SK-N-SH (cell line): ENCODE data around the gene CD46. TPM values are rescaled to one million over a fixed set of nuclear protein-coding genes. Genes with fewer than 3 reads are reported as not detected.

Experiments used
- CTCF ChIA-PET: fragments of 300-600, 350-600 bp; formaldehyde crosslinking; extraction: SDS; loops from one replicate; lab custom pipeline; 2021; lab: Yijun Ruan, JAX
- POLR2A ChIA-PET: fragments of 350-600 bp; sonication (Branson Sonifier 250); formaldehyde crosslinking; extraction: SDS; loops from one replicate; lab custom pipeline; 2020; ENCODE audit warnings: antibody characterized with exemption, inconsistent platforms; lab: Yijun Ruan, JAX
- DNase-seq: peaks from one replicate; pipeline ENCODE4 v3.0.0; 2012
- H2AFZ ChIP-seq: fragments of 200-600 bp; sonication (generic); 2 replicates; pipeline ENCODE4 v1.8.1; 2016; ENCODE audit warnings: antibody characterized with exemption, mild to moderate bottlenecking, low read depth
- H3F3A ChIP-seq: fragments of 200-600 bp; sonication (generic); replicated peaks from 2 replicates; pipeline ENCODE3; 2016; ENCODE audit warnings: antibody characterized with exemption, mild to moderate bottlenecking; ENCODE audit not compliant: insufficient read depth
- H3K27ac ChIP-seq, 2 experiments: fragments of 200-500 bp in 1 of 2; fragments of 200-600 bp in 1 of 2; sonication (Bioruptor generic) in 1 of 2; sonication (generic), shearing (Covaris generic) in 1 of 2; 2 replicates each; pipeline versions ENCODE4 v1.5.1 to v1.6.1; 2014 to 2016; ENCODE audit warnings: low read depth in 2 of 2, inconsistent platforms in 1 of 2, low read length in 1 of 2, mild to moderate bottlenecking in 1 of 2, mixed read lengths in 1 of 2
- H3K27me3 ChIP-seq: fragments of 200-600 bp; sonication (generic), shearing (Covaris generic); 2 replicates; pipeline ENCODE4 v1.6.1; 2016; ENCODE audit warnings: mixed run types; ENCODE audit not compliant: insufficient read depth
- H3K36me3 ChIP-seq, 2 experiments: fragments of 200-500 bp in 1 of 2; fragments of 200-600 bp in 1 of 2; sonication (Bioruptor generic) in 1 of 2; sonication (generic) in 1 of 2; replicated peaks in 1 of 2; 2 replicates each; pipeline versions ENCODE3 to v1.5.1; 2014 to 2016; ENCODE audit warnings: low read length in 1 of 2, mild to moderate bottlenecking in 1 of 2; ENCODE audit not compliant: insufficient read depth in 2 of 2, control insufficient read depth in 1 of 2
- H3K4me1 ChIP-seq, 2 experiments: fragments of 200-500 bp in 1 of 2; fragments of 200-600 bp in 1 of 2; sonication (Bioruptor generic) in 1 of 2; sonication (generic), shearing (Covaris generic) in 1 of 2; 2 replicates each; pipeline versions ENCODE4 v1.5.1 to v1.6.1; 2014 to 2016; ENCODE audit warnings: low read depth in 1 of 2, low read length in 1 of 2, mixed run types in 1 of 2; ENCODE audit not compliant: insufficient read depth in 2 of 2, control insufficient read depth in 1 of 2
- H3K4me2 ChIP-seq: fragments of 200-600 bp; sonication (generic), shearing (Covaris generic); 2 replicates; pipeline ENCODE4 v1.6.1; 2017; ENCODE audit warnings: mixed run types
- H3K4me3 ChIP-seq, 2 experiments: fragments of 200-500 bp in 1 of 2; fragments of 200-600 bp in 1 of 2; sonication (Bioruptor generic) in 1 of 2; sonication (generic), shearing (Covaris generic) in 1 of 2; 2 replicates each; pipeline versions ENCODE4 v1.5.1 to v1.8.1; 2014 to 2016; ENCODE audit warnings: low read depth in 2 of 2, inconsistent platforms in 1 of 2, low read length in 1 of 2, mild to moderate bottlenecking in 1 of 2, mixed read lengths in 1 of 2, moderate library complexity in 1 of 2
- H3K79me2 ChIP-seq: fragments of 200-600 bp; sonication (generic); 2 replicates; pipeline ENCODE4 v1.8.1; 2017; ENCODE audit warnings: mild to moderate bottlenecking; ENCODE audit not compliant: insufficient read depth
- H3K9ac ChIP-seq: fragments of 200-600 bp; sonication (generic); 2 replicates; pipeline ENCODE4 v1.6.1; 2017; ENCODE audit warnings: mixed run types
- H3K9me2 ChIP-seq: fragments of 200-600 bp; sonication (generic); 2 replicates; pipeline ENCODE4 v1.6.1; 2017; ENCODE audit warnings: mixed run types
- H3K9me3 ChIP-seq: fragments of 200-600 bp; sonication (generic); 2 replicates; pipeline ENCODE4 v1.6.1; 2017; ENCODE audit warnings: mixed run types, mild to moderate bottlenecking, moderate library complexity
- H4K20me1 ChIP-seq: fragments of 200-600 bp; sonication (generic); 2 replicates; pipeline ENCODE4 v1.6.1; 2017; ENCODE audit warnings: mild to moderate bottlenecking, mixed run types; ENCODE audit not compliant: insufficient read depth
- EZH2phosphoT487 ChIP-seq: fragments of 200-600 bp; sonication (generic); IDR thresholded peaks from 2 replicates; pipeline ENCODE4 v1.6.1; 2017; ENCODE audit warnings: low read depth, mixed run types, mild to moderate bottlenecking, antibody characterized with exemption, moderate library complexity, borderline replicate concordance
- FOXJ3 ChIP-seq: sonication (generic); formaldehyde crosslinking; IDR thresholded peaks from 2 replicates; pipeline ENCODE4 v1.5.1; 2020; ENCODE audit warnings: mild to moderate bottlenecking, missing genetic modification reagents
- MXI1 ChIP-seq: IDR thresholded peaks from 2 replicates; pipeline ENCODE4 v1.6.1; 2012; ENCODE audit warnings: mild to moderate bottlenecking, low read depth, low read length, improper control_type of control experiment
- NFIC ChIP-seq: IDR thresholded peaks from 2 replicates; pipeline ENCODE4 v1.4.0; 2012; ENCODE audit warnings: borderline replicate concordance
- RFX5 ChIP-seq: IDR thresholded peaks from 2 replicates; pipeline ENCODE4 v1.6.1; 2012; ENCODE audit warnings: mild to moderate bottlenecking, improper control_type of control experiment, low read length
- SIN3A ChIP-seq: IDR thresholded peaks from 2 replicates; pipeline ENCODE4 v1.6.1; 2012; ENCODE audit warnings: low read depth, mild to moderate bottlenecking, low read length, moderate library complexity, borderline replicate concordance
- SMC3 ChIP-seq: IDR thresholded peaks from 2 replicates; pipeline ENCODE4 v1.6.1; 2012; ENCODE audit warnings: low read depth, low read length, improper control_type of control experiment
- WGBS: methylation state at CpG from one replicate; pipeline ENCODE4 v1.1.6; 2017; ENCODE audit warnings: low lambda C conversion rate; 5-methylcytosine and 5-hydroxymethylcytosine counted together
- polyA plus RNA-seq, 3 experiments: library from polyadenylated mRNA; depleted of rRNA; stranded (reverse); fragments of >200 nt; gene quantifications; 2 replicates each; pipeline ENCODE4 v1.2.3, GENCODE V29; 2012
- TF ChIP-seq, protein P1 (sequence below): IDR thresholded peaks from 2 replicates; pipeline ENCODE4 v1.4.0; 2012; ENCODE audit warnings: low read depth, borderline replicate concordance
- TF ChIP-seq, protein P2 (sequence below): IDR thresholded peaks from 2 replicates; pipeline ENCODE4; 2012
- TF ChIP-seq, protein P3 (sequence below): IDR thresholded peaks from 2 replicates; pipeline ENCODE4 v1.4.0; 2012; ENCODE audit warnings: low read depth
- TF ChIP-seq, protein P4 (sequence below): fragments of 200-600 bp; sonication (generic); IDR thresholded peaks from 2 replicates; pipeline ENCODE4 v1.6.1; 2017; ENCODE audit warnings: antibody characterized with exemption, mild to moderate bottlenecking, moderate library complexity

CD46 gene
- polyA plus RNA-seq, 1 of the 3 experiments (the other 2 are of a cell fraction): 56.0 TPM

- no peak overlapping the region for H3K4me3 ChIP-seq
- H4K20me1 ChIP-seq: no peaks in the 10 kb centered on the region
- no peak overlapping the region for H2AFZ ChIP-seq
- H3F3A ChIP-seq: no peaks in the 10 kb centered on the region
- DNase-seq: no peak
- peaks cover 0 to 5% of the 10 kb centered on the region in 2 experiments for H3K36me3 ChIP-seq
- H3K9me2 ChIP-seq: no peaks in the 10 kb centered on the region
- TF ChIP-seq NFIC (no peak), FOXJ3 (CRISPR knock-in tag) (no peak), EZH2phosphoT487 (no peak), RFX5 (no peak), SIN3A (no peak), MXI1 (no peak), SMC3 (no peak)
- TF ChIP-seq, protein P1, sequence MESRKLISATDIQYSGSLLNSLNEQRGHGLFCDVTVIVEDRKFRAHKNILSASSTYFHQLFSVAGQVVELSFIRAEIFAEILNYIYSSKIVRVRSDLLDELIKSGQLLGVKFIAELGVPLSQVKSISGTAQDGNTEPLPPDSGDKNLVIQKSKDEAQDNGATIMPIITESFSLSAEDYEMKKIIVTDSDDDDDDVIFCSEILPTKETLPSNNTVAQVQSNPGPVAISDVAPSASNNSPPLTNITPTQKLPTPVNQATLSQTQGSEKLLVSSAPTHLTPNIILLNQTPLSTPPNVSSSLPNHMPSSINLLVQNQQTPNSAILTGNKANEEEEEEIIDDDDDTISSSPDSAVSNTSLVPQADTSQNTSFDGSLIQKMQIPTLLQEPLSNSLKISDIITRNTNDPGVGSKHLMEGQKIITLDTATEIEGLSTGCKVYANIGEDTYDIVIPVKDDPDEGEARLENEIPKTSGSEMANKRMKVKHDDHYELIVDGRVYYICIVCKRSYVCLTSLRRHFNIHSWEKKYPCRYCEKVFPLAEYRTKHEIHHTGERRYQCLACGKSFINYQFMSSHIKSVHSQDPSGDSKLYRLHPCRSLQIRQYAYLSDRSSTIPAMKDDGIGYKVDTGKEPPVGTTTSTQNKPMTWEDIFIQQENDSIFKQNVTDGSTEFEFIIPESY: no peak
- TF ChIP-seq, protein P2, sequence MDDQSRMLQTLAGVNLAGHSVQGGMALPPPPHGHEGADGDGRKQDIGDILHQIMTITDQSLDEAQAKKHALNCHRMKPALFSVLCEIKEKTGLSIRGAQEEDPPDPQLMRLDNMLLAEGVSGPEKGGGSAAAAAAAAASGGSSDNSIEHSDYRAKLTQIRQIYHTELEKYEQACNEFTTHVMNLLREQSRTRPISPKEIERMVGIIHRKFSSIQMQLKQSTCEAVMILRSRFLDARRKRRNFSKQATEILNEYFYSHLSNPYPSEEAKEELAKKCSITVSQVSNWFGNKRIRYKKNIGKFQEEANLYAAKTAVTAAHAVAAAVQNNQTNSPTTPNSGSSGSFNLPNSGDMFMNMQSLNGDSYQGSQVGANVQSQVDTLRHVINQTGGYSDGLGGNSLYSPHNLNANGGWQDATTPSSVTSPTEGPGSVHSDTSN: no peak
- TF ChIP-seq, protein P3, sequence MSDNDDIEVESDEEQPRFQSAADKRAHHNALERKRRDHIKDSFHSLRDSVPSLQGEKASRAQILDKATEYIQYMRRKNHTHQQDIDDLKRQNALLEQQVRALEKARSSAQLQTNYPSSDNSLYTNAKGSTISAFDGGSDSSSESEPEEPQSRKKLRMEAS: no peak
- no peaks in the 10 kb centered on the region for H3K27me3 ChIP-seq
- H3K4me2 ChIP-seq: no peak overlapping the region
- H3K27ac ChIP-seq: no peak overlapping the region
- no peak overlapping the region for H3K9ac ChIP-seq
- H3K9me3 ChIP-seq: no peaks in the 10 kb centered on the region
- no peaks in the 10 kb centered on the region; the same call in 1 of the 2 replicates for H3K79me2 ChIP-seq
- whole genome bisulfite sequencing: 82% methylated on average over 19 of the region's 19 CpGs
- CTCF ChIA-PET: interaction anchor here (0.5 to 2.8 kb wide), 12 partner anchors 12 to 214 kb away, joined by 3 to 14 read pairs (median 4); no protein-coding TSS in a partner anchor
- POLR2A ChIA-PET: no interaction called here
- H3K4me1 ChIP-seq: peaks cover 0 to 5% of the 10 kb centered on the region in 2 experiments; a peak in 1 of 4 replicates
These were observed 71.7 kb downstream of the CD46 start for GRCh38 chr1:207823531-207823879.

DNA sequence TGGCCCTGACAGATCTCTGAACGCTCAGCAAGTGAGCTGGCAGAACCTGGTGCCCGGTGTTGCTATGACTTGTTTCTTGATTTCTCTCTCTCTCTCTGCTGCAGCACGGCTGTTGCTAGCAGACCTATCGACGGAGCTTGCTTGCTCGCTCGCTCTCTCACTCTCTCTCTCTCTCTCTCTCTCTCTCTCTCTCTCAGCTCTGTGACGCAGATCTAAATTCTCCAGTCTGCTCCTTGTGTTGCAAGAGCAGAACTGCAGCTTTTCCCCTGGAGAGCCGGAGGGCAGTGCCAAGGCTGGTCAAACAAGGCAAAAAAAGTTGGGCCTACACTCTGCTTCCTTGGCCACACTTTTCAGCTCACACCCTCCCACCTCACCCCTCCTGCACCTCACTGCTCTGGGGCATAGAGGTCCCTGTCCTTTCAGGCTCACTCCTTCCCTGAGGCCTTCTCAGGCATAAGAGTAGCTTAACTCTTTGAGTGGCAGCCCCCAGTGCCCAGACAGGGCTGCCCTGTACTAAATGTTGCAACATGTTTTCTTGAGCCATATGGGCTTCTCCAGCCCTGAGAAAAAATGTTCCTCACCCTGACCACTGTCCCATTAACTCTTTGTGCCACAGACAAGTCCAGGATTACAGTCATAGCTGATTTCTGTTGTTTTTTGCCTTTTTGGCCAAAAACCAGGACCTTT is 72.2 kb downstream of the CD46 start:
- TF ChIP-seq, protein P4, sequence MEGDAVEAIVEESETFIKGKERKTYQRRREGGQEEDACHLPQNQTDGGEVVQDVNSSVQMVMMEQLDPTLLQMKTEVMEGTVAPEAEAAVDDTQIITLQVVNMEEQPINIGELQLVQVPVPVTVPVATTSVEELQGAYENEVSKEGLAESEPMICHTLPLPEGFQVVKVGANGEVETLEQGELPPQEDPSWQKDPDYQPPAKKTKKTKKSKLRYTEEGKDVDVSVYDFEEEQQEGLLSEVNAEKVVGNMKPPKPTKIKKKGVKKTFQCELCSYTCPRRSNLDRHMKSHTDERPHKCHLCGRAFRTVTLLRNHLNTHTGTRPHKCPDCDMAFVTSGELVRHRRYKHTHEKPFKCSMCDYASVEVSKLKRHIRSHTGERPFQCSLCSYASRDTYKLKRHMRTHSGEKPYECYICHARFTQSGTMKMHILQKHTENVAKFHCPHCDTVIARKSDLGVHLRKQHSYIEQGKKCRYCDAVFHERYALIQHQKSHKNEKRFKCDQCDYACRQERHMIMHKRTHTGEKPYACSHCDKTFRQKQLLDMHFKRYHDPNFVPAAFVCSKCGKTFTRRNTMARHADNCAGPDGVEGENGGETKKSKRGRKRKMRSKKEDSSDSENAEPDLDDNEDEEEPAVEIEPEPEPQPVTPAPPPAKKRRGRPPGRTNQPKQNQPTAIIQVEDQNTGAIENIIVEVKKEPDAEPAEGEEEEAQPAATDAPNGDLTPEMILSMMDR: peak; percentile 57
- TF ChIP-seq NFIC: no peak
- TF ChIP-seq SIN3A: 0 out of 2 replicates have a peak, but pooled peaks have one; percentile 44
- H3K4me1 ChIP-seq: peaks cover 0 to 5% of the 10 kb centered on the region in 2 experiments; a peak in 2 of 4 replicates
- H3K27me3 ChIP-seq: no peaks in the 10 kb centered on the region
- no peaks in the 10 kb centered on the region; the same call in 1 of the 2 replicates for H3K79me2 ChIP-seq
- no peaks in the 10 kb centered on the region for H3K9me3 ChIP-seq
- peaks cover 0 to 5% of the 10 kb centered on the region in 2 experiments for H3K36me3 ChIP-seq
- POLR2A ChIA-PET: interaction anchor here (0.6 kb wide), 1 partner anchor 9 kb away, joined by 3 read pairs; no protein-coding TSS in a partner anchor
- no peak overlapping the region for H3K9ac ChIP-seq
- H4K20me1 ChIP-seq: no peaks in the 10 kb centered on the region
- no peak overlapping the region for H3K4me3 ChIP-seq
- H3F3A ChIP-seq: no peaks in the 10 kb centered on the region
- H3K9me2 ChIP-seq: no peaks in the 10 kb centered on the region
- H2AFZ ChIP-seq: no peak overlapping the region
- 48% methylated on average over 9 of the region's 9 CpGs for WGBS
- DNase-seq: peak; percentile 67
- H3K4me2 ChIP-seq: no peak overlapping the region
- CTCF ChIA-PET: interaction anchor here (0.5 to 2.8 kb wide), 10 partner anchors 11 to 213 kb away, joined by 3 to 14 read pairs (median 4); no protein-coding TSS in a partner anchor
- no peak overlapping the region for H3K27ac ChIP-seq
